GM10266 (cell line): ENCODE results near the gene C2orf15.

Experiments used
- DNase-seq: peaks from one replicate; pipeline ENCODE4 v3.0.0; 2012; ENCODE audit errors: extremely low spot score
- CTCF ChIP-seq: IDR thresholded peaks from 2 replicates; pipeline ENCODE4 v1.5.1; 2012; ENCODE audit warnings: mild to moderate bottlenecking, low read depth; ENCODE audit not compliant: control insufficient read depth, insufficient read depth; ENCODE audit errors: missing control alignments

Gene C2orf15

GRCh38 chr2:99153921-99154604 is 12.6 kb downstream of the C2orf15 start:
- no peak for DNase-seq

GRCh38 chr2:99154643-99155536 is 13.4 kb downstream of the C2orf15 start, which contains the start of the genes LIPT1 and TSGA10:
LIPT1 (plus strand) TSS chr2:99154967; CDS start chr2:99161958, 6,991 bp downstream.
TSGA10 (minus strand) TSS chr2:99154942; CDS start chr2:99109439, 45,503 bp downstream.
- DNase-seq: peak; percentile 91
- TF ChIP-seq CTCF: no peak

More at GRCh38 chr2:99153921-99154604, 12.6 kb downstream of the C2orf15 start:
- TF ChIP-seq CTCF: no peak

GRCh38 chr2:99156891-99157290 is 15.4 kb downstream of the C2orf15 start:
- no peak for DNase-seq
- TF ChIP-seq CTCF: no peak

GRCh38 chr2:99158599-99158998 is 17.1 kb downstream of the C2orf15 start:
- DNase-seq: no peak
- TF ChIP-seq CTCF: peak; percentile 14

- DNase-seq: no peak
- TF ChIP-seq CTCF: no peak
These were observed 18.1 kb downstream of the C2orf15 start for GRCh38 chr2:99159594-99159993.

- no peak for DNase-seq
- no peak for TF ChIP-seq CTCF
These were observed 24.7 kb downstream of the C2orf15 start for GRCh38 chr2:99166218-99166617.
